Measurements from ENCODE around the gene LPCAT2.

DNA sequence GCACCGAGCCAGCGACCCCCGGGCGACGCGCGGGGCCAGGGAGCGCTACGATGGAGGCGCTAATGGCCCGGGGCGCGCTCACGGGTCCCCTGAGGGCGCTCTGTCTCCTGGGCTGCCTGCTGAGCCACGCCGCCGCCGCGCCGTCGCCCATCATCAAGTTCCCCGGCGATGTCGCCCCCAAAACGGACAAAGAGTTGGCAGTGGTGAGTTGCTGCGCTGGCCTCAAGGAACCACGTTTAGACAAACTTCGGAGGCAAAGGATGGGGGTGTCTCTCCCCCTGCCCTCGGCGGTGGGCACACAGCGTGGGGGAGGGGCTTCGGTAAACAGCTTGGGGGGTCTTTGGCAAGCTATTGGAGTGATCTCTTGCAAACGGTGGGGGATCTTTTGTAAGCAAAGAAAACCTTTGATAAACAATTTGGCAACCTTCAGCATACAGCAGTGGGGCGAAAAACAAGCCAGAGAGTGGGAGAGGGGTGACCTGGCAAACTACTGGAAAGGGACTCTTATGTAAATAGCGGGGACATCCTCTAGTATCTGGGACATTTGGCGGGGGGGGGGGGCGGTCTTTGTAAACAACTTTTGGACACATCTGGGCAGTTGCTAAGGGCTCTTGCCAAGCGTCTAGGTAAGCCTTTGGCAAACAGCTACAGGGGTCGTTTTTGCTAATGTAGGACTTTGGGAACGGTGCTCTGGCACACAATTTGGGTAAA is 29.3 kb upstream of the LPCAT2 start:
- TF ChIP-seq POLR2A (IDR thresholded peaks at IDR 0.05; ENCODE audit: extremely low read depth, insufficient read length) (no peak), CTCF (IDR thresholded peaks at IDR 0.05; ENCODE audit: low read depth, low read length) (no peak)
- TF ChIP-seq, protein P1, sequence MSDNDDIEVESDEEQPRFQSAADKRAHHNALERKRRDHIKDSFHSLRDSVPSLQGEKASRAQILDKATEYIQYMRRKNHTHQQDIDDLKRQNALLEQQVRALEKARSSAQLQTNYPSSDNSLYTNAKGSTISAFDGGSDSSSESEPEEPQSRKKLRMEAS (IDR thresholded peaks at IDR 0.05; ENCODE audit: low read depth, low read length) = no peak

Data from NB4 (cell line).